SK-N-SH (cell line): ENCODE results near the gene SLC16A8.

Source experiments
- CTCF ChIP-seq: fragments of 200-600 bp; sonication (generic); IDR thresholded peaks from 2 replicates; pipeline ENCODE4 v1.6.1; 2017; ENCODE audit warnings: antibody characterized with exemption, mild to moderate bottlenecking, moderate library complexity
- ELF1 ChIP-seq: IDR thresholded peaks from 2 replicates; pipeline ENCODE4 v1.4.0; 2012
- EP300 ChIP-seq, 2 experiments: IDR thresholded peaks; 2 replicates each; pipeline versions ENCODE4 v1.4.0 to v1.6.1; 2012; ENCODE audit warnings: borderline replicate concordance in 1 of 2, low read depth in 1 of 2, low read length in 1 of 2
- GABPA ChIP-seq: IDR thresholded peaks from 2 replicates; pipeline ENCODE4 v1.4.0; 2012; ENCODE audit warnings: low read depth, mild to moderate bottlenecking
- JUND ChIP-seq: IDR thresholded peaks from 2 replicates; pipeline ENCODE4 v1.4.0; 2012
- REST ChIP-seq: IDR thresholded peaks from 2 replicates; pipeline ENCODE4 v1.6.1; 2012; ENCODE audit warnings: mild to moderate bottlenecking, low read depth, low read length, moderate library complexity

GRCh38 chr22:38110863-38111852, 27.2 kb upstream of the SLC16A8 start:
- TF ChIP-seq REST (no peak), CTCF (no peak), ELF1 (no peak), JUND (no peak), GABPA (no peak), EP300 (IDR thresholded peaks at IDR 0.05; ENCODE audit: borderline replicate concordance in 1 of 2, low read depth in 1 of 2, low read length in 1 of 2) (no peak)
